Omental fat pad (tissue), 4 donors: Measurements from ENCODE around the gene PPP1R13B. TPM values are rescaled to one million over a fixed set of nuclear protein-coding genes. Genes with fewer than 3 reads are reported as not detected.

Experiments used
- ATAC-seq: fragments of 150-250 bp; one replicate; pipeline ENCODE4 v1.9.1; 2016; ENCODE audit warnings: mild to moderate bottlenecking, moderate library complexity; ENCODE audit not compliant: low FRiP score
- DNase-seq: peaks from one replicate; pipeline ENCODE4 v3.0.0-alpha.2; 2019; ENCODE audit warnings: low spot score
- total RNA-seq, 4 donors: library from RNA; depleted of rRNA; stranded (reverse); fragments of >200 nt; gene quantifications; one replicate each; pipeline ENCODE4 v1.1.0, GENCODE V29; 2016
- TF ChIP-seq, protein P1 (sequence below), 3 donors: fragments of 450-650 bp; IDR thresholded peaks; one replicate each; pipeline ENCODE4 v1.5.1; 2016 to 2017; ENCODE audit warnings: antibody characterized with exemption in 3 of 3, mild to moderate bottlenecking in 3 of 3, moderate library complexity in 2 of 3

The PPP1R13B gene
- total RNA-seq, 4 donors from 2014 or later, result 9.7 to 31.1 (median 15.0) TPM

- ATAC-seq, result no peak
- no peak for DNase-seq
- TF ChIP-seq, protein P1, sequence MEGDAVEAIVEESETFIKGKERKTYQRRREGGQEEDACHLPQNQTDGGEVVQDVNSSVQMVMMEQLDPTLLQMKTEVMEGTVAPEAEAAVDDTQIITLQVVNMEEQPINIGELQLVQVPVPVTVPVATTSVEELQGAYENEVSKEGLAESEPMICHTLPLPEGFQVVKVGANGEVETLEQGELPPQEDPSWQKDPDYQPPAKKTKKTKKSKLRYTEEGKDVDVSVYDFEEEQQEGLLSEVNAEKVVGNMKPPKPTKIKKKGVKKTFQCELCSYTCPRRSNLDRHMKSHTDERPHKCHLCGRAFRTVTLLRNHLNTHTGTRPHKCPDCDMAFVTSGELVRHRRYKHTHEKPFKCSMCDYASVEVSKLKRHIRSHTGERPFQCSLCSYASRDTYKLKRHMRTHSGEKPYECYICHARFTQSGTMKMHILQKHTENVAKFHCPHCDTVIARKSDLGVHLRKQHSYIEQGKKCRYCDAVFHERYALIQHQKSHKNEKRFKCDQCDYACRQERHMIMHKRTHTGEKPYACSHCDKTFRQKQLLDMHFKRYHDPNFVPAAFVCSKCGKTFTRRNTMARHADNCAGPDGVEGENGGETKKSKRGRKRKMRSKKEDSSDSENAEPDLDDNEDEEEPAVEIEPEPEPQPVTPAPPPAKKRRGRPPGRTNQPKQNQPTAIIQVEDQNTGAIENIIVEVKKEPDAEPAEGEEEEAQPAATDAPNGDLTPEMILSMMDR (IDR thresholded peaks at IDR 0.05), result no peak
These were observed 73.9 kb downstream of the PPP1R13B start for GRCh38 chr14:103773521-103773920.

- TF ChIP-seq, protein P1 (IDR thresholded peaks at IDR 0.05), result no peak
- DNase-seq (no peak), ATAC-seq (no peak)
These were observed 75.2 kb downstream of the PPP1R13B start for GRCh38 chr14:103772078-103772712.

- TF ChIP-seq, protein P1 (IDR thresholded peaks at IDR 0.05), result no peak
- DNase-seq, result no peak
- no peak for ATAC-seq
These were observed 76.5 kb downstream of the PPP1R13B start for GRCh38 chr14:103770902-103771301.

DNA sequence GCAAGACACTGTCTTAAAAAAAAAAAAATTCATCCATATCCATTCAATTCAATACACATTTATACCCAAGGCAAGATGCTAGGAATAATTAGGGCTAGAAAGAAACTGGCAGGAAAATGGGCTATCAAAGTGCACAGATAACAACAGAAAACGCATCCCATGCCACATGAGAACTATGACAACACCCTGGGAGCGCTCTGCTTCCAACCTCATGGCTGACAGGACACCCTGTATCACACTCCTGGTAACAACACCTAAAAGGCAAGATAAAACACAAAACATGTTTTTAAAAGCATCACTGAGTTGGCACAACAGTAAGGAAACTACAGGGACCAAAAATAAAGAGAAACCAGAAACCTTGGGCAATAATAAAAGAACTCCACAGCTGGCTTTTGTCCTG is 76.9 kb downstream of the PPP1R13B start:
- TF ChIP-seq, protein P1 (IDR thresholded peaks at IDR 0.05), result no peak
- ATAC-seq (no peak), DNase-seq (no peak)

GRCh38 chr14:103767336-103767894 is 80.0 kb downstream of the PPP1R13B start:
- TF ChIP-seq, protein P1 (IDR thresholded peaks at IDR 0.05), result no peak
- ATAC-seq (no peak), DNase-seq (no peak)

GRCh38 chr14:103765526-103765925 is 81.8 kb downstream of the PPP1R13B start:
- ATAC-seq, result no peak
- DNase-seq, result no peak
- TF ChIP-seq, protein P1 (IDR thresholded peaks at IDR 0.05), result no peak
